Endothelial cell (in vitro differentiated cells): ENCODE measurements around the gene TCEAL8. TPM values are rescaled to one million over a fixed set of nuclear protein-coding genes. Genes with fewer than 3 reads are reported as not detected.
"Not testable (repeated sequence)": the region's sequence is repeated elsewhere in the genome, so short reads cannot be mapped to it uniquely, and the experiment has no call there.

Source experiments
- DNase-seq: peaks from one replicate; pipeline ENCODE4 v3.0.0; 2021; ENCODE audit warnings: low spot score
- H3K27ac Mint-ChIP-seq: one replicate; pipeline ENCODE4 v1.8.0; 2021; ENCODE audit warnings: mixed read lengths, inconsistent platforms; ENCODE audit not compliant: unreplicated experiment
- H3K27me3 Mint-ChIP-seq: one replicate; pipeline ENCODE4 v1.8.0; 2021; ENCODE audit warnings: mild to moderate bottlenecking, moderate library complexity, mixed read lengths, inconsistent platforms; ENCODE audit not compliant: unreplicated experiment
- H3K36me3 Mint-ChIP-seq: one replicate; pipeline ENCODE4 v1.8.0; 2021; ENCODE audit warnings: mild to moderate bottlenecking, low read depth, mixed read lengths, inconsistent platforms; ENCODE audit not compliant: unreplicated experiment
- H3K4me1 Mint-ChIP-seq: one replicate; pipeline ENCODE4 v1.8.0; 2021; ENCODE audit warnings: mild to moderate bottlenecking, mixed read lengths, inconsistent platforms; ENCODE audit not compliant: unreplicated experiment
- H3K4me3 Mint-ChIP-seq: one replicate; pipeline ENCODE4 v1.8.0; 2021; ENCODE audit warnings: mild to moderate bottlenecking, mixed read lengths, inconsistent platforms; ENCODE audit not compliant: unreplicated experiment
- H3K9me3 Mint-ChIP-seq: one replicate; pipeline ENCODE4 v1.8.0; 2021; ENCODE audit warnings: mixed read lengths, inconsistent platforms; ENCODE audit not compliant: unreplicated experiment
- CTCF ChIP-seq: fragments of 200-600 bp; sonication (generic); IDR thresholded peaks from one replicate; pipeline ENCODE4 v1.5.0; 2021; ENCODE audit warnings: antibody characterized with exemption; ENCODE audit not compliant: unreplicated experiment
- total RNA-seq: library from RNA; stranded (reverse); fragmentation: NEBNext Ultra II Directional; extraction: Animal tissue kit (Norgen Biotek cat#: 25700); gene quantifications from one replicate; pipeline ENCODE4 v1.2.1, GENCODE V29; 2021; ENCODE audit not compliant: unreplicated experiment

Gene TCEAL8
- total RNA-seq, 1 donor from 2014 or later = 81.2 TPM

DNA sequence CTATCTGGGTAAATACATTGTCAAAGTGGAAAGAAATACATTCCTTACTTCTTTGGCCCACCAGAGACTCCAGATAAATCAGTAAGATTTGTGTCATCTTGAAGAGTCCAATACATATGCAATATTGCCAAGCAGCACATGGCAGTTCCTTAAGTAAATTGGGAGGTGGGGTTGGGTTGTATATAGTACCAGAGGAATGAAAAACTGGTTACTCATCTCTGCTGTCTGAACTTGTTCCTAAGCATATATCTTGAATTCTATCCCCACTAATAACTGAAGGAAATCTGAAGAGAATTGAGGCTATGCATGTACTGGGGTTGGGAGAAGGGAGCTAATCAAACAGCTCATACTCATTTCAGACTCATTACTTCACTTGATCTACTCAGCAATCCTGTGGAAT lies 14.8 kb downstream of the TCEAL8 start:
- no peak for DNase-seq
- Mint-ChIP-seq H3K4me3 (no peak overlapping the region), H3K36me3 (no peaks in the 10 kb centered on the region), H3K9me3 (no peaks in the 10 kb centered on the region), H3K27me3 (peaks cover 6% of the 10 kb centered on the region), H3K4me1 (peaks cover 3% of the 10 kb centered on the region), H3K27ac (no peak overlapping the region)
- no peak for TF ChIP-seq CTCF

- no peak for TF ChIP-seq CTCF
- peak overlapping the region; percentile 52 for H3K27ac Mint-ChIP-seq
- no peak overlapping the region for H3K4me3 Mint-ChIP-seq
Observed at GRCh38 chrX:103236296-103236695, 18.7 kb downstream of the TCEAL8 start.

DNA sequence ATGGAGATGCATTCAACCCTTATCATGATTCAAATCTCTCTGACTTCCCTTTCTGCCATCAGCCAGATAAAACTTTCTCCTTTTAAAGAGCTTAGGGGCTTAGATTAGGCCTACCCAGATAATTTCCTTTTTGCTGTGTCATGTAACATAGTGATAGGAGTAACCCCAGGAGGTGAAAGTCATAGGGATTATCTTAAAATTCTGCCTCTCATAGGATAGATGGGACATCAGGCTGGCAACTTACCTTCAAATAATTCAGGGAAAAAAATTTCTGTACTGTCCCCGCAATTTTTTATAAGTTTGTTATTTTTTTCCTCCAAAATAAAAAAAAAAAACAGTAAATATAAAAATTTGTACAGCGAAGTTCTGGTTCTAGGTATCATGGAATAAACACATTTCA lies 19.3 kb downstream of the TCEAL8 start:
- H3K27ac Mint-ChIP-seq = not testable (repeated sequence)

More at GRCh38 chrX:103236296-103236695, 18.7 kb downstream of the TCEAL8 start:
- H3K36me3 Mint-ChIP-seq = no peaks in the 10 kb centered on the region
- H3K4me1 Mint-ChIP-seq = peaks cover 7% of the 10 kb centered on the region
- DNase-seq = no peak
- H3K27me3 Mint-ChIP-seq = no peaks in the 10 kb centered on the region
- no peaks in the 10 kb centered on the region for H3K9me3 Mint-ChIP-seq

GRCh38 chrX:103234869-103235268 lies 20.1 kb downstream of the TCEAL8 start:
- TF ChIP-seq CTCF = no peak
- DNase-seq = no peak
- no peaks in the 10 kb centered on the region for H3K36me3 Mint-ChIP-seq
- H3K4me1 Mint-ChIP-seq = peaks cover 7% of the 10 kb centered on the region
- no peaks in the 10 kb centered on the region for H3K9me3 Mint-ChIP-seq
- no peaks in the 10 kb centered on the region for H3K27me3 Mint-ChIP-seq
- H3K4me3 Mint-ChIP-seq = no peak overlapping the region
- no peak overlapping the region for H3K27ac Mint-ChIP-seq

More for the DNA sequence above, 19.3 kb downstream of the TCEAL8 start:
- not testable (repeated sequence) for DNase-seq, H3K9me3 Mint-ChIP-seq, H3K4me1 Mint-ChIP-seq, H3K36me3 Mint-ChIP-seq, H3K27me3 Mint-ChIP-seq, H3K4me3 Mint-ChIP-seq

- H3K27me3 Mint-ChIP-seq = no peaks in the 10 kb centered on the region
- no peaks in the 10 kb centered on the region for H3K9me3 Mint-ChIP-seq
- no peak for DNase-seq
Observed at GRCh38 chrX:103233263-103233662, 21.7 kb downstream of the TCEAL8 start.

GRCh38 chrX:103225918-103226317 lies 29.0 kb downstream of the TCEAL8 start:
- H3K27ac Mint-ChIP-seq, DNase-seq, H3K4me3 Mint-ChIP-seq, H3K36me3 Mint-ChIP-seq, H3K27me3 Mint-ChIP-seq, H3K9me3 Mint-ChIP-seq, H3K4me1 Mint-ChIP-seq: not testable (repeated sequence)

More at GRCh38 chrX:103233263-103233662, 21.7 kb downstream of the TCEAL8 start:
- no peak overlapping the region for H3K27ac Mint-ChIP-seq
- H3K4me3 Mint-ChIP-seq = no peak overlapping the region
- H3K36me3 Mint-ChIP-seq = no peaks in the 10 kb centered on the region
- peaks cover 7% of the 10 kb centered on the region for H3K4me1 Mint-ChIP-seq
- TF ChIP-seq CTCF = no peak
